Kidney capillary endothelial cell (primary cell): Measurements from ENCODE around the gene GPR31.
"Not testable (repeated sequence)": the region's sequence is repeated elsewhere in the genome, so short reads cannot be mapped to it uniquely, and the experiment has no call there.

Experiments used
- DNase-seq: peaks from one replicate; pipeline ENCODE4 v3.0.0-alpha.2; 2018; ENCODE audit warnings: low spot score

The GPR31 gene

DNA sequence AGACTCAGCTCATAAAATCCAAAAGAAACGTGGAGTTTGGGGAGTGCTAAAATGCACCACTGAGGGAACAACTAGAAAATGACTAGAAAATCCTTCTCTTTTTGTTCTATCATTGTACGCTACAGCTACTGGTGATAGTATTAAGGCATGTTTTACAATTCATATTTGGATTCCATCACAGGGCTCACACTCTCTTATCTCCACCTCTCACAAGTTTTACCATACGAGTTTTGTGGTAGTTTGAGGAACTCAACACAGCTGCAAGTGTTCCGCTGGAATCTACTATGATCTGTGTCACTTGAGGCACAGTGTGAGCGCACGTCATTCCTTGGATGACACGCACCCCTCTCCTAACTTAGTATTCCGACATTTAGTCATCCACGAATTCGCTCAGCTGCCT is 9.9 kb upstream of the GPR31 start:
- not testable (repeated sequence) for DNase-seq

DNA sequence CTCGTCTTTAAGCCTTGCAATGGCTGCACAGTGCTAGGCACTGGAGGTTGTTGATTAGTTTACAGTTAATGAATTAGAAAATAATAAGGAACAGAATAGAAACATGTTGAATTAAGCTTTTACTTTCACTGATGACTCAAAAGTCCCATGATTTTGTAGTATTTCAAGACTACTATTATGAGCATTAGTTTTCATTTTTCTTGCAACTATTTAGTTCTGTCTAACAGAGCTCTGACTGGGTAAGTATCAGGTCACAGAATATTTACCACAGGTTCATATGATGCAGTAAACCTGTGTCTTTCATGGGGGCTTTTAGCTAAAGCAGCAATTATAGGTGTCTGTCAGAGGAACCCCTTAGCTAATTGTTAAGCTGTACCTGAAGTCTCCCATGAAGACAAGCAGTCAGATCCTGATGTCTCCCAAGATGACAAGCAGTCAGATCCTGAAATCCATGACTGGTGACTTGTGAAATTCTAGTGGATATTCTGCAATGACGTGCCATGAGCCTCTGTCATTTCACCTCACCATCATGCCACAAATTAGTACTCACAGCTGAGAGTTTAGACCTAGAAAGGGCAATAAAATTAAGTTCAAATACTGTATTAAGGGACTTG is 8.2 kb upstream of the GPR31 start:
- no peak for DNase-seq

DNA sequence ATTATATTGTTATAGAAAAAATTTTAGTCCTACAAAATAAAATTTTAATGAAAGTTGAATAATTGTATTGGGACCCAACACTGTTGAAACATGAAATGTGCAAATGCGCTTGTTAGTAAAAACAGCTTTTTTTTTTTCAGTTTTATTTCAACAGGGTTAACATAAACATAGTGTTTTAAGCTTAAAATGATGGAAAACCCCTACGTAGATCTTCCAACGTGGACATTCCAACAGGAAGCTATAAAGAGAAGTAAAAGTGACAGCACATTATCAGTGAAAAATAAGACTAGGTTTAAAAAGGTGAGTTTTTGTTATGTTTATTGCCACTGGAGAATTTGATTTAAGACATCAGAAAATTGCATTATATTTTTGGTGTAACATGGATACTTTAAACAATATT is 6.5 kb upstream of the GPR31 start:
- no peak for DNase-seq

DNA sequence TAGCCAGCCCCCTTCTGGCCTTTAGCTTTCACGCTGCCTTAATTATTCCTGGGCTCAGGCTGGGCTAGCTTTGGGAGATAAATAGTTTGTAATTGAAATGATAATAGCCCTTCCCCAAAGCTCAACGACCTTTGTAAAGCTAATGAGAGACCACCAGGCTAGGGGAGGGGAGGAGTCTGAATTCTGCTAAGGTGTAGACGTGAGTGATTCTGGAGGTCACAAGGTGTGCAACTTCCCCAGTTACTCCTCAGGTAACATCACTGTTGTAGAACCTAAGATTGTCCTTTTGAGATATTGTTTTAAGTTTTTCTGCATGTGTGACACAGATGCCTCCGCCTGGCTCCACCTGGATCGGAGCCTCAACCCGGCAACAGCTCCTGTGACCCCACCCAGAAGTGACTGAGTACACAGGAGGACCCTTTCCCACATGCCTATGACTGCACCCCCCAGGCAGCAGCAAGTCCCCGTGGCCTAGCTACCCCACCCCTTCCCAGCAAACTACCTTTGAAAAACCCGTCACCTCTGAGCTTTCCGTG is 5.8 kb upstream of the GPR31 start:
- no peak for DNase-seq

- DNase-seq: no peak
Observed at GRCh38 chr6:167162591-167162990, 4.8 kb upstream of the GPR31 start.

- DNase-seq: no peak
Observed at GRCh38 chr6:167161851-167162467, 4.2 kb upstream of the GPR31 start.

- no peak for DNase-seq
Observed at GRCh38 chr6:167157414-167157813, 366 bp downstream of the GPR31 start.

DNA sequence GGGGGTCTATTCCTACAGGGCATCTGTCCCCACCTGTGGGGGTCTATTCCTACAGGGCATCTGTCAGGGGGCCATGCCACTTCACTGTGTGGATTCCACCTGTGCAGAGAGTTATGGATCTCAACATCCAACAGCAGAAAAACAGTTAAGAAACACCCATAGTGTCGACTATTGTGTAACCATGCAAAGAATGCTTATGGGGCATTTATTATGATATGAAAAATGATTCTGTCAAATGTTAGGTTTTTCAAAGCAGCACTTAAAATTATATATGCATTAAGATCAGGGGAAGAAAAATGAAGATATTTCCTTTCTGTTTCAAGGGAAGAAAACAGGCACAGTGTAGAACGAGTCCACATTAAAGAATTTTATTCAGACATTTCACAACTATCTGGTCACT is 2.9 kb downstream of the GPR31 start:
- DNase-seq: no peak

DNA sequence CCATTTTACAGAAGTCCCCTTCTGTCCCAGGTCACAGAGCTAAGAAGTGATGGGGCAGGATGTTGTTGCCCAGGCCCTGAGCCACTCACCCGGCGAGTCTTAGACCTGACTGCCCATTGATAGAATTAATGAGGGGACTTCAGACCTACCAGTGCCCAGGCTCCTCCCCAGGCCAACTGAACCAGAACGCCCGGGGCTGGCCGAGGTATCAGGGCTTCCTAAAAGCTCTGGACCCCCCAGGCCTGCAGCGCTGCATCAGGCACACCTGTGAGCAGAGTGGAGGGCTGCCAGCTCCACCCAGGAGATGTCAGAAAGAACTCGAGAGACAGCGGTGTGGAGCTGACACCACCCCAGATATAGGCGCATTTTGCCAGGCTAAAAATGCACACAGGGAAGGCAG is 3.5 kb downstream of the GPR31 start:
- DNase-seq: no peak

GRCh38 chr6:167153521-167153959 is 4.2 kb downstream of the GPR31 start:
- peak; percentile 95 for DNase-seq

DNA sequence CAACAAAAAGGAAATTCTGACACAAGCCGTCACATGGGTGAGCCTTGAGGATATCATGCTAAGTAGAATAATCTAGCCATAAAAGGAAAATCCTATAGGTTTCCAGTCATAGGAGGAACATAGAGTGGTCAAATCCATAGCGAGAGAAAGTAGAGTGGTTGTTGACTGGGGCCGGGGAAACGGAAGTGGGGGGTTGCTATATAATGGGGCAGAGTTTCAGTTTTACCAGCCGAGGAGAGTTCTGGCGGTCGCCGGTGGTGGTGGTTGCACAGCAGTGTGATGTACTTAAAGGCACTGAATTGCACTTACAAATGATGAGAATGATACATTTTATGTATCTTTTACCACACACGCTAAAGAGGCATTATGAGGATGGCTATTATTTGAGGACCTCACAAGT is 4.9 kb downstream of the GPR31 start:
- DNase-seq: no peak

DNA sequence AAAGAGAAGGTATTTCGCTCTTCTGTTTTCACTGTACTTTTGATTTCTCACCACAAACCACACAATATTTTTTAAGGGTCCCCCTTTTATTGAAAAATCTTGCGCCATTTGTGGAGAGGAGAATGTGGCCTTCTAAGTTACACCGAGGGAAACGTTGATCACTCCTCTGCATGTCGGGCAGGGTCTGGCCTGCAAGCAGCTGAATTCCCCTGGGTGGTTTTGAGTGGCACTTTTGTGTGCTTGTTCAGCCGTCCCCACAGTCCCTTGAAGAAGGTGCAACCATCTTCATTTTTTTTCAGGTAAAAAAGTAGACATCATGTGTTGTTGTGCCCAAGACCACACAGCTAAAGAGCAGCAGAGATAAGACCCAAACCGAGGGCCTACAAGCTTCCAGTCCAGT is 6.1 kb downstream of the GPR31 start:
- DNase-seq: no peak

GRCh38 chr6:167150941-167151549 is 6.7 kb downstream of the GPR31 start:
- no peak for DNase-seq

GRCh38 chr6:167148997-167149396 is 8.8 kb downstream of the GPR31 start:
- DNase-seq: no peak

DNA sequence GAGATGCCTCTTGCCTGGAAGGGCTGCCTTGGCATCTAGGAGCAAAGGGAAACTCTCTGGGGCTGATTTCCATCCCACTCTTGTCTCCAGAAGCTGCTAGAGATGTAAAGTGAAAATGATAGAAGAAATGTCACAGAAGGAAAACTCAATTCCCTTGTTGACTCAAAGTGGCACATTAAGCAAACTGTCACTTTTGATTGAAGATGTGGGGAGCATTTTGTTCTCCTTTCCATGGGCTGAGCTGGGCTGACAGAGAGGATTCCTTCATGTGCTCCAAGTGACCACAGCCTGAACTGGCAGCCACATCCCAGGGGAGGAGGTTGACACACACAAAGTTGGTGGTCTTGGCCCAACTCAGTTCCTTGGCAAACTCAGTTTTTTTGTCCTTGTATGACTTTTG is 9.8 kb downstream of the GPR31 start:
- DNase-seq: no peak

DNA sequence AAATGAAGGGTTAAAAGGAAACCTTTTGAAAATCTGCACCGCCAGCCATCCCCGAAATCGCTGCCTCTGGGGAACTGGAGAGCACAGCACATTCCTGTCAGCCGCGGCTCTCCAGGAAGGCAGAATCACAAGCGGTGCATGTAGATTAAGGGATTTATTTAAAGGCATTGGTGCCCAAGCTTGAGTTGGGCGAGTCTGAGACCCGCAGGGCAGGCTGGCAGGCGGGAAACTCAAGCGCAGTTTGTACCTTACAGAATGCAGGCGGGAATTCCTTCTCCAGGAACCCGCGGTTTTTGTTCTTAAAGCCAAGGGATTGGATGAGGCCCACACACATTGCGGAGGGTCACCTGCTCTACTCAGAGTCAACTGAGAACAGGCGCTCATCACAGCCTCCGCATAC is 10.8 kb downstream of the GPR31 start:
- DNase-seq: no peak

DNA sequence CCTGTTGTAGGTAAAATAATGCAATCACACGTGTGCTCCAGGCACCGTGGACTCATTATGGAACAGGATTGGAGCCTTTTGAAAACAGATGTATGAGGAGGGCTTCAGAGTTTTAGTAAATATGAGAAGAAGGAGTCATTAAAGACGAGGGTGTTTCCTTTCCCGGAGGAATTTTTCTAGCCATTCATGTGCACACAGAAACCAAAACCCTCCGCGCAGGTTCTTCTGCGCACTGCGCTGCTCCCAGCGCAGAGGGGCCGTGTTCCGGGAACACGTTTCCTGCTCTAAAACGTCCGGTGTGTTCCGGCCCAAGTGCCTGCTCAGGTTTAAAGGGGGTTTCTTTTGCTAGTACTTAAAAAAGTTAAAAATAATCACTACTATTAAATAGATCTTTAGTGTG is 11.6 kb downstream of the GPR31 start:
- no peak for DNase-seq

- DNase-seq: no peak
Observed at GRCh38 chr6:167145461-167145860, 12.3 kb downstream of the GPR31 start.

DNA sequence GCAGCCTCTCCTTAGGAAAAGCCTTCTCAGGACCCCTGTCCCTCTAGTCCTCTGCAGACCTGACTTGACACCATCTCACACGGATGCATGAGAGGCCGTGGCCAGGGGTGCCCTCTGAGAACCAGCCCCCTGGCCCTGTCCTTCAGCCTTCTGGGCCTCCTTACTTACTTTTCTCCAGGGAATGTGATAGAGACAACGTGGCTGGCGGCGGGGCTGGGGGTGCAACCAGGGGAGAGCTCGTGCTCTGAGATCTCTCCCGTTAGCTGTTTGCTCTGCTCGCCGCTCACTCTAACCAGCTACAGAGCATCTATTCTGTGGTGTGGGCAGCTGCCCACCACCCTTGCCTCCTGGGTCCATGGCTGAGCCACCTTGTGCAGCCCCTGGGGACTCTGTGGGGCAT is 14.7 kb downstream of the GPR31 start:
- DNase-seq: no peak

- DNase-seq: no peak
Observed at GRCh38 chr6:167142433-167142761, 15.4 kb downstream of the GPR31 start.

- no peak for DNase-seq
Observed at GRCh38 chr6:167141667-167142432, 15.9 kb downstream of the GPR31 start.

DNA sequence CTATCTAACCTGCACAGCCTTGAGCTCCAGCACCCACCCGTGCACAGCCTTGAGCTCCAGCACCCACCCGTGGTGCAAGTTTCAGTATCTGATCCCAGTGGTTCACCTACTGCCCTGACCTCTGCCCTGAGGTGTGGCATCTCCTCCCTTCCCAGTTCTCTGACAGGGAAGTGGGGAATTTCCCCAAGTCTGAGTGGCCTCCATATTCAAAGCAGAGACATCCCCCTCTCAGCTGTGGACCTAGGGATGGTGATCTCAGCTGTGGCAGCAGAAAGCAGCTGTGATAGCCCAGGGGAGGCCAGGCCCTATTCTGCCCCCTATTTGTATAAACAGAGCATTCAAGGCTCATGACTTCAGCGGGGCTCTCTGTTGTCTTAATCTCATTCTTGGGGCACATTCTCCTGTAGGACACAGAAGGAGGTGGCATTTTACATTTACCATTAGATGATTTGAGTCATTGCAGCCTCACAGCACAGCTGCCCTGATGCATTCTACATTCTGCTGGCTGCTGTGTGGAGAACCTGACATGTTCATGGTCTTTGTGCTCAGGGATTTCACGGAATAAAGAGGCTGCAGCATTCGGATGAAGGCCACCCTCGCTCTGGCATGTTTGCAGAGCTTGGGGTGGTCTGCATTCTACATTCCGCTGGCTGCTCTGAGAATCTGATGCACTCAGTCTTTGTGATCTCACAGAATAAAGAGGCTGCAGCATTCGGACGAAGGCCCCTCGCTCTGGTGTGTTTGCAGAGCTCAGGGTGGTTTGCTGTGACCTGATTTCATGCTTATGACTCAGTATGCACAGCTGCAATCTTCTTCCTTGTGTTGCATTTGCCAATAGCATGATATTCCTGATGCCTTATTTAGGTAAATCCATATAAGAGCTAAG is 16.9 kb downstream of the GPR31 start:
- DNase-seq: no peak
